Subcutaneous abdominal adipose tissue (tissue), 5 donors: ENCODE measurements around the gene SLC31A1.

Experiments
- H3K27ac ChIP-seq: one replicate; pipeline ENCODE4 v1.7.0; 2013; ENCODE audit warnings: low read depth, mild to moderate bottlenecking, inconsistent platforms, low read length, moderate library complexity
- H3K27me3 ChIP-seq, 5 donors: one replicate each; pipeline ENCODE4 v1.7.0; 2013; ENCODE audit warnings: low read length in 5 of 5, inconsistent platforms in 1 of 5; ENCODE audit not compliant: control insufficient read depth in 5 of 5, insufficient read depth in 4 of 5
- H3K36me3 ChIP-seq, 5 donors: one replicate each; pipeline ENCODE4 v1.7.0; 2013; ENCODE audit warnings: low read length in 5 of 5; ENCODE audit not compliant: control insufficient read depth in 5 of 5, insufficient read depth in 5 of 5
- H3K4me1 ChIP-seq, 5 donors: one replicate each; pipeline ENCODE4 v1.7.0; 2013; ENCODE audit warnings: low read length in 5 of 5, mild to moderate bottlenecking in 3 of 5, moderate library complexity in 1 of 5; ENCODE audit not compliant: control insufficient read depth in 5 of 5, insufficient read depth in 5 of 5
- H3K4me3 ChIP-seq, 5 donors: one replicate each; pipeline ENCODE4 v1.7.0; 2013; ENCODE audit warnings: low read length in 5 of 5, low read depth in 1 of 5
- H3K9ac ChIP-seq, 5 donors: one replicate each; pipeline ENCODE4 v1.7.0; 2013; ENCODE audit warnings: low read length in 5 of 5, mild to moderate bottlenecking in 4 of 5, moderate library complexity in 3 of 5
- H3K9me3 ChIP-seq, 5 donors: one replicate each; pipeline ENCODE4 v1.7.0; 2013; ENCODE audit warnings: low read length in 5 of 5; ENCODE audit not compliant: control insufficient read depth in 5 of 5
- donor health status: healthy.
- donor health status: healthy.
- donor health status: healthy.
- donor health status: healthy.
- donor health status: healthy.

Gene SLC31A1

GRCh38 chr9:113311961-113312360, 90.6 kb downstream of the SLC31A1 start:
- H3K4me1 ChIP-seq = peaks cover 0 to 19% (median 8%) of the 10 kb centered on the region in 5 donors
- no peaks in the 10 kb centered on the region for H3K27me3 ChIP-seq
- H3K4me3 ChIP-seq = no peak overlapping the region
- no peak overlapping the region for H3K27ac ChIP-seq
- no peaks in the 10 kb centered on the region for H3K9me3 ChIP-seq
- H3K9ac ChIP-seq = no peak overlapping the region
- no peaks in the 10 kb centered on the region for H3K36me3 ChIP-seq

- Histone ChIP-seq H3K9ac (no peak overlapping the region), H3K4me1 (peaks cover 0 to 19% (median 13%) of the 10 kb centered on the region in 5 donors)
Observed at GRCh38 chr9:113313261-113313660, 91.9 kb downstream of the SLC31A1 start.

More at GRCh38 chr9:113313261-113313660, 91.9 kb downstream of the SLC31A1 start:
- H3K27ac ChIP-seq = no peak overlapping the region
- H3K27me3 ChIP-seq = no peaks in the 10 kb centered on the region
- H3K9me3 ChIP-seq = no peaks in the 10 kb centered on the region
- peaks cover 0 to under 1% (median 0%) of the 10 kb centered on the region in 5 donors for H3K36me3 ChIP-seq
- no peak overlapping the region for H3K4me3 ChIP-seq
